Loucy (cell line): ENCODE data around the gene RFTN2.

Experiments used
- H2AFZ ChIP-seq: fragments of 200-600 bp; sonication (generic); 2 replicates; pipeline ENCODE4 v1.6.0; 2016; ENCODE audit warnings: antibody characterized with exemption, mild to moderate bottlenecking, low read length, moderate library complexity
- H3F3A ChIP-seq: fragments of 200-600 bp; 2 replicates; pipeline ENCODE4 v1.6.0; 2016; ENCODE audit warnings: antibody characterized with exemption, low read depth, mild to moderate bottlenecking
- H3K27me3 ChIP-seq: fragments of 200-600 bp; sonication (generic); 2 replicates; pipeline ENCODE4 v1.6.1; 2014; ENCODE audit warnings: low read length, mild to moderate bottlenecking; ENCODE audit not compliant: insufficient read depth, poor library complexity, severe bottlenecking
- H3K36me3 ChIP-seq: fragments of 200-600 bp; sonication (generic); 2 replicates; pipeline ENCODE4 v1.6.1; 2016; ENCODE audit warnings: low read length; ENCODE audit not compliant: insufficient read depth
- H3K4me1 ChIP-seq: fragments of 200-600 bp; sonication (generic); 2 replicates; pipeline ENCODE4 v1.5.1; 2014; ENCODE audit warnings: low read length, mild to moderate bottlenecking; ENCODE audit not compliant: insufficient read depth, poor library complexity, severe bottlenecking
- H3K4me2 ChIP-seq: fragments of 200-600 bp; sonication (generic); 2 replicates; pipeline ENCODE4 v1.6.0; 2014; ENCODE audit warnings: antibody characterized with exemption, low read length, low read depth, mild to moderate bottlenecking; ENCODE audit not compliant: poor library complexity, severe bottlenecking
- H3K4me3 ChIP-seq: fragments of 200-600 bp; sonication (generic); 2 replicates; pipeline ENCODE4 v1.5.1; 2014; ENCODE audit warnings: low read length, mild to moderate bottlenecking, mixed read lengths; ENCODE audit not compliant: poor library complexity, severe bottlenecking
- H3K79me2 ChIP-seq: fragments of 200-600 bp; sonication (generic); 2 replicates; pipeline ENCODE4 v1.6.1; 2014; ENCODE audit warnings: low read length; ENCODE audit not compliant: insufficient read depth
- H3K9ac ChIP-seq: fragments of 200-600 bp; sonication (generic); 2 replicates; pipeline ENCODE4 v1.6.0; 2014; ENCODE audit warnings: mild to moderate bottlenecking, low read depth, low read length, moderate library complexity; ENCODE audit not compliant: poor library complexity, severe bottlenecking
- H3K9me2 ChIP-seq: fragments of 200-600 bp; sonication (generic); replicated peaks from 2 replicates; pipeline ENCODE4 v1.6.1; 2016; ENCODE audit warnings: low read depth, low read length, mixed read lengths
- H3K9me3 ChIP-seq: fragments of 200-600 bp; sonication (generic); 2 replicates; pipeline ENCODE4 v1.6.1; 2014; ENCODE audit warnings: mild to moderate bottlenecking, antibody characterized with exemption, low read length, low read depth; ENCODE audit not compliant: insufficient read depth
- H4K20me1 ChIP-seq: fragments of 200-600 bp; sonication (generic); 2 replicates; pipeline ENCODE4 v1.6.0; 2014; ENCODE audit warnings: antibody characterized with exemption, low read length, mild to moderate bottlenecking; ENCODE audit not compliant: insufficient read depth, poor library complexity, severe bottlenecking
- EZH2phosphoT487 ChIP-seq: fragments of 200-600 bp; IDR thresholded peaks from 2 replicates; pipeline ENCODE4 v1.6.1; 2018; ENCODE audit warnings: antibody characterized with exemption, mild to moderate bottlenecking, moderate library complexity, borderline replicate concordance
- TF ChIP-seq, protein P1 (sequence below): fragments of 200-600 bp; sonication (generic); conservative IDR thresholded peaks from 2 replicates; pipeline ENCODE4 v1.5.1; 2014; ENCODE audit warnings: mild to moderate bottlenecking, antibody characterized with exemption, low read length

The RFTN2 gene

GRCh38 chr2:197673606-197674005 lies 1.8 kb downstream of the RFTN2 start:
- H3K9me3 ChIP-seq: no peaks in the 10 kb centered on the region
- H3K9ac ChIP-seq: no peak overlapping the region
- TF ChIP-seq EZH2phosphoT487: no peak
- TF ChIP-seq, protein P1, sequence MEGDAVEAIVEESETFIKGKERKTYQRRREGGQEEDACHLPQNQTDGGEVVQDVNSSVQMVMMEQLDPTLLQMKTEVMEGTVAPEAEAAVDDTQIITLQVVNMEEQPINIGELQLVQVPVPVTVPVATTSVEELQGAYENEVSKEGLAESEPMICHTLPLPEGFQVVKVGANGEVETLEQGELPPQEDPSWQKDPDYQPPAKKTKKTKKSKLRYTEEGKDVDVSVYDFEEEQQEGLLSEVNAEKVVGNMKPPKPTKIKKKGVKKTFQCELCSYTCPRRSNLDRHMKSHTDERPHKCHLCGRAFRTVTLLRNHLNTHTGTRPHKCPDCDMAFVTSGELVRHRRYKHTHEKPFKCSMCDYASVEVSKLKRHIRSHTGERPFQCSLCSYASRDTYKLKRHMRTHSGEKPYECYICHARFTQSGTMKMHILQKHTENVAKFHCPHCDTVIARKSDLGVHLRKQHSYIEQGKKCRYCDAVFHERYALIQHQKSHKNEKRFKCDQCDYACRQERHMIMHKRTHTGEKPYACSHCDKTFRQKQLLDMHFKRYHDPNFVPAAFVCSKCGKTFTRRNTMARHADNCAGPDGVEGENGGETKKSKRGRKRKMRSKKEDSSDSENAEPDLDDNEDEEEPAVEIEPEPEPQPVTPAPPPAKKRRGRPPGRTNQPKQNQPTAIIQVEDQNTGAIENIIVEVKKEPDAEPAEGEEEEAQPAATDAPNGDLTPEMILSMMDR: no peak
- H3K36me3 ChIP-seq: no peaks in the 10 kb centered on the region
- peak overlapping the region; percentile 64; the same call in 1 of the 2 replicates for H2AFZ ChIP-seq
- H4K20me1 ChIP-seq: no peaks in the 10 kb centered on the region
- no peak overlapping the region for H3K4me3 ChIP-seq
- H3F3A ChIP-seq: no peaks in the 10 kb centered on the region
- no peaks in the 10 kb centered on the region for H3K79me2 ChIP-seq
- no peaks in the 10 kb centered on the region for H3K27me3 ChIP-seq
- H3K4me1 ChIP-seq: no peaks in the 10 kb centered on the region
- H3K4me2 ChIP-seq: no peak overlapping the region
- H3K9me2 ChIP-seq: no peaks in the 10 kb centered on the region

DNA sequence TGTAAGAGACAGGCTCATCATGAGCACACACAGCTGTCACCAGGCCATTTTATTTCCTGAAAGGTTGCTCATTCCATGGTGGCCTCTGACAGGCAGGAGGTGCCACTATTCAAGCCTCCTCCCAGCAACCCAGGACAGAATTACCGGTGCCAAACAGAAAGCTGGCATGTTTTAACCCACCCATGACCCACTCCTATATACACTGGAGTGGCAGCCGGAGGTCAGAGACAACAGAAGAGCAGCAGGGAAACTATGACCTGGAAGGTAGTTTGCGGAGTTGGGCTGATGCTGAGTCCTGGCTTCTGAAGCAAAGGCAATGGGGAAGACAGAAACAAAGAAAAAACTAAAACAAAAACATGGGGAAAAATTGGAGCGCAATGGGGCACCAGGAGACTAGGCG lies 2.3 kb downstream of the RFTN2 start:
- no peak for TF ChIP-seq EZH2phosphoT487
- TF ChIP-seq, protein P1: no peak
- no peak overlapping the region for H3K4me3 ChIP-seq
- H3K4me1 ChIP-seq: no peaks in the 10 kb centered on the region
- H3K79me2 ChIP-seq: no peaks in the 10 kb centered on the region
- H3K36me3 ChIP-seq: no peaks in the 10 kb centered on the region
- H3K27me3 ChIP-seq: no peaks in the 10 kb centered on the region
- no peaks in the 10 kb centered on the region for H4K20me1 ChIP-seq
- H3K9me3 ChIP-seq: no peaks in the 10 kb centered on the region
- no peaks in the 10 kb centered on the region for H3F3A ChIP-seq
- H3K9me2 ChIP-seq: no peaks in the 10 kb centered on the region
- H3K4me2 ChIP-seq: no peak overlapping the region
- H2AFZ ChIP-seq: peak overlapping the region; percentile 64
- H3K9ac ChIP-seq: no peak overlapping the region

DNA sequence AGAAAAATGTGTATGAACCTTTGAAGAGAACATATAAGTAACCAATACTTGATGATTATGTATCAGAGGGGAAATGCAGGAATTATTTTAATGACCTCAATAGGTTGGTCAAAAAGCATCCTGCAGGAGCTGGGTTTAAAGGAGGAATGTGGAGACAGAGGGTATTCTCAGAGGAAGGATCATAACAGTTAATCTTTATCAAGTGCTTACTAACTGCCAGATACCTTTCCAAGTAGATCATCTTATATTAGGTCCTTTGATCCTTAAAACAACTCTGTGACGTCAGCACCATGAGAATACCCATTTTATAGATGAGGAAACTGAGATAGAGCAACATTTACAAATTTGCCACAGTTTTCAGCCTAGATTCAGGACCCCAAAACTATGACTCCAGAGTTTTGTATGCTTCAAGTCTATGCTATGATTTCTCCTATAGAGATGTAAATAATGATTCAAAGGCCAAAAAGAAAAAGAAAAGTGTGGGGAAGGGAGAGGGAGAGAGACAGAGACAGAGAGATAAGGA lies 3.0 kb downstream of the RFTN2 start:
- Histone ChIP-seq H3K79me2 (no peaks in the 10 kb centered on the region), H3K36me3 (no peaks in the 10 kb centered on the region), H4K20me1 (no peaks in the 10 kb centered on the region), H3K27me3 (no peaks in the 10 kb centered on the region), H3K4me2 (no peak overlapping the region), H2AFZ (no peak overlapping the region), H3F3A (no peaks in the 10 kb centered on the region), H3K9me2 (no peaks in the 10 kb centered on the region), H3K9me3 (no peaks in the 10 kb centered on the region), H3K4me1 (no peaks in the 10 kb centered on the region), H3K4me3 (no peak overlapping the region), H3K9ac (no peak overlapping the region)
- no peak for TF ChIP-seq EZH2phosphoT487
- TF ChIP-seq, protein P1: no peak
